GM23338 (cell line): ENCODE data around the gene NYAP2. TPM values are rescaled to one million over a fixed set of nuclear protein-coding genes. Genes with fewer than 3 reads are reported as not detected.

ENCODE experiments used
- ATAC-seq: fragments of 200-7000 bp; cut with Tn5 transposase; 3 replicates; pipeline ENCODE4 v1.9.1; 2020
- DNase-seq: peaks from one replicate; pipeline ENCODE4 v3.0.0-alpha.2; 2015; ENCODE audit warnings: low spot score
- H2AFZ ChIP-seq: fragments of 200-600 bp; sonication (generic); 2 replicates; pipeline ENCODE4 v1.8.0; 2016; ENCODE audit warnings: antibody characterized with exemption, mild to moderate bottlenecking, moderate library complexity
- H3F3A ChIP-seq: fragments of 200-600 bp; sonication (generic); replicated peaks from 2 replicates; pipeline ENCODE4 v1.8.0; 2017; ENCODE audit warnings: antibody characterized with exemption, mixed run types, low read depth
- H3K27ac ChIP-seq: fragments of 200-600 bp; sonication (generic); 2 replicates; pipeline ENCODE4 v1.6.1; 2016; ENCODE audit warnings: low read depth
- H3K27me3 ChIP-seq: fragments of 200-600 bp; sonication (generic); 2 replicates; pipeline ENCODE4 v1.8.0; 2016; ENCODE audit warnings: mild to moderate bottlenecking, mixed run types, moderate library complexity; ENCODE audit not compliant: insufficient read depth
- H3K36me3 ChIP-seq: fragments of 200-600 bp; sonication (generic); 2 replicates; pipeline ENCODE4 v1.8.0; 2016; ENCODE audit warnings: mild to moderate bottlenecking; ENCODE audit not compliant: insufficient read depth
- H3K4me1 ChIP-seq: fragments of 200-600 bp; sonication (generic); 2 replicates; pipeline ENCODE4 v1.8.0; 2016; ENCODE audit warnings: mild to moderate bottlenecking, moderate library complexity; ENCODE audit not compliant: insufficient read depth
- H3K4me2 ChIP-seq: fragments of 200-600 bp; sonication (generic); 2 replicates; pipeline ENCODE4 v1.7.1; 2017; ENCODE audit warnings: mixed run types
- H3K4me3 ChIP-seq: fragments of 200-600 bp; sonication (generic); 2 replicates; pipeline ENCODE4 v1.6.1; 2016; ENCODE audit warnings: mixed run types
- H3K79me2 ChIP-seq: fragments of 200-600 bp; sonication (generic); replicated peaks from 2 replicates; pipeline ENCODE4 v1.8.0; 2017; ENCODE audit warnings: mild to moderate bottlenecking; ENCODE audit not compliant: insufficient read depth
- H3K9me2 ChIP-seq: fragments of 200-600 bp; sonication (generic); 2 replicates; pipeline ENCODE4 v1.8.0; 2017; ENCODE audit not compliant: insufficient read depth
- H4K20me1 ChIP-seq: fragments of 200-600 bp; sonication (generic); replicated peaks from 2 replicates; pipeline ENCODE4 v1.8.0; 2017; ENCODE audit warnings: mild to moderate bottlenecking; ENCODE audit not compliant: insufficient read depth
- H3K27ac Mint-ChIP-seq: 2 replicates; pipeline ENCODE4 v1.8.0; 2020; ENCODE audit warnings: inconsistent platforms, mild to moderate bottlenecking, moderate library complexity, mixed read lengths
- H3K27me3 Mint-ChIP-seq: 3 replicates; pipeline ENCODE4 v1.8.0; 2022; ENCODE audit warnings: low read depth, mild to moderate bottlenecking, moderate library complexity, mixed read lengths, inconsistent platforms; ENCODE audit not compliant: insufficient read depth, poor library complexity
- H3K36me3 Mint-ChIP-seq: 3 replicates; pipeline ENCODE4 v1.8.0; 2021; ENCODE audit warnings: low read depth, mild to moderate bottlenecking, inconsistent platforms, moderate library complexity, mixed read lengths
- H3K4me1 Mint-ChIP-seq: 3 replicates; pipeline ENCODE4 v1.8.0; 2020; ENCODE audit warnings: mild to moderate bottlenecking, inconsistent platforms, mixed read lengths
- H3K4me3 Mint-ChIP-seq: 3 replicates; pipeline ENCODE4 v1.8.0; 2021; ENCODE audit warnings: moderate library complexity, mild to moderate bottlenecking, inconsistent platforms, mixed read lengths
- H3K9me3 Mint-ChIP-seq: 3 replicates; pipeline ENCODE4 v1.8.0; 2020; ENCODE audit warnings: moderate library complexity, mild to moderate bottlenecking, inconsistent platforms, mixed read lengths
- CREB1 ChIP-seq: fragments of 250-450 bp; sonication (Bioruptor Pico); IDR thresholded peaks from 2 replicates; pipeline ENCODE4 v1.5.0; 2020; ENCODE audit warnings: low read depth, mild to moderate bottlenecking, moderate library complexity
- EZH2 ChIP-seq: fragments of 200-600 bp; sonication (generic); IDR thresholded peaks from one replicate; pipeline ENCODE4 v1.8.0; 2017; ENCODE audit warnings: antibody characterized with exemption, mild to moderate bottlenecking, low read depth; ENCODE audit not compliant: unreplicated experiment
- EZH2phosphoT487 ChIP-seq: fragments of 200-600 bp; sonication (generic); IDR thresholded peaks from one replicate; pipeline ENCODE4 v1.8.1; 2018; ENCODE audit warnings: antibody characterized with exemption; ENCODE audit not compliant: unreplicated experiment
- JUNB ChIP-seq: IDR thresholded peaks from one replicate; pipeline ENCODE4 v1.6.1; 2016; ENCODE audit warnings: antibody characterized with exemption; ENCODE audit not compliant: unreplicated experiment
- NANOG ChIP-seq: IDR thresholded peaks from 2 replicates; pipeline ENCODE4 v1.6.1; 2016; ENCODE audit warnings: antibody characterized with exemption, borderline replicate concordance
- ZNF331 ChIP-seq: fragments of 250-450 bp; sonication (Bioruptor Pico); IDR thresholded peaks from 2 replicates; pipeline ENCODE4 v1.5.0; 2020; ENCODE audit warnings: low read depth, mild to moderate bottlenecking, moderate library complexity
- polyA plus RNA-seq: library from polyadenylated mRNA; unstranded; fragments of >200 nt; fragmentation: Nextera tagmentation; extraction: Ambion mirVana; gene quantifications from 2 replicates; pipeline ENCODE4 v1.2.1, GENCODE V29; 2016
- total RNA-seq: library from RNA; depleted of rRNA; stranded (reverse); fragments of >200 nt; shearing (Covaris generic); gene quantifications from 2 replicates; pipeline ENCODE4 v1.2.3, GENCODE V29; 2014
- TF ChIP-seq, protein P1 (sequence below), 2 experiments: fragments of 200-600 bp in 1 of 2; sonication (generic) in 1 of 2; conservative IDR thresholded peaks; 2 replicates each; pipeline versions ENCODE4 v1.5.1 to v1.6.1; 2016 to 2017; ENCODE audit warnings: antibody characterized with exemption in 2 of 2, low read depth in 2 of 2, mild to moderate bottlenecking in 2 of 2, moderate library complexity in 1 of 2
- TF ChIP-seq, protein P2 (sequence below): IDR thresholded peaks from one replicate; pipeline ENCODE4 v1.6.1; 2018; ENCODE audit warnings: antibody characterized with exemption; ENCODE audit not compliant: unreplicated experiment

The NYAP2 gene
- total and polyA plus RNA-seq, 2 experiments from 2014 or later, result not detected

DNA sequence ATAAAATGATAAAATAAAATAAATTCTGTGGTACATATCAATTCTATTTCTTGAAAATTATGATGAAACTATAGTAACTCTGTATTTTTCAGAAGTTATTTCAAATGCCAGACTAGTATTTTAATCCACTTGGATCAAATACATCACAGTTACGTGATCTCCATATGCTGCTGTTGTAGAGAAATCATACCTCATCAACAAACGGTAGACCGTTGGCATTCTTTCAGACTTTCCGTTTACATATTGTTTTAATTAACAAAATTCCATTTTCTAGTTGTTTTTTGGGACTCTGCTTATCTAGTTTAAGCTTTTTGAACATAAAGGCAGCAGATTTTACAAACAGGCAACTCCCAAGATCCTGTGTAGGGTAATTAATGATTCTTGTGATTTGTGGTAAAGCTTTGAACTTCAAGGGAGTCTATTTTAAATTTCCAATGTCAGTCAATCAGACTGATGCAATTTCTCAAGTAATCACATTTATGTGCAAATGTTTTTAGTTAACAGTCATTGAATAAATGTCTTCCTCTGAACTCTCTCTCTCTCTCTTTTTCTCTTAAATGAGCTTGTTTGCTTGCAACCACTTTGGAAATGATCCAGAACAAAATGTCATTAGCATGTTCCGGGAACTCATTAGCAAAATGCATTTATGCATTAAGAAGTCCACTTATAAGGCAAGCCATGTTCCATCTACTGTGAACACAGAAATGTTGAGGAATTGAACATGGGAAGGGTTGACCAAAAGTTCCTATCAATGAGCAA, 31.8 kb downstream of the NYAP2 start (continued):
- TF ChIP-seq, protein P1, sequence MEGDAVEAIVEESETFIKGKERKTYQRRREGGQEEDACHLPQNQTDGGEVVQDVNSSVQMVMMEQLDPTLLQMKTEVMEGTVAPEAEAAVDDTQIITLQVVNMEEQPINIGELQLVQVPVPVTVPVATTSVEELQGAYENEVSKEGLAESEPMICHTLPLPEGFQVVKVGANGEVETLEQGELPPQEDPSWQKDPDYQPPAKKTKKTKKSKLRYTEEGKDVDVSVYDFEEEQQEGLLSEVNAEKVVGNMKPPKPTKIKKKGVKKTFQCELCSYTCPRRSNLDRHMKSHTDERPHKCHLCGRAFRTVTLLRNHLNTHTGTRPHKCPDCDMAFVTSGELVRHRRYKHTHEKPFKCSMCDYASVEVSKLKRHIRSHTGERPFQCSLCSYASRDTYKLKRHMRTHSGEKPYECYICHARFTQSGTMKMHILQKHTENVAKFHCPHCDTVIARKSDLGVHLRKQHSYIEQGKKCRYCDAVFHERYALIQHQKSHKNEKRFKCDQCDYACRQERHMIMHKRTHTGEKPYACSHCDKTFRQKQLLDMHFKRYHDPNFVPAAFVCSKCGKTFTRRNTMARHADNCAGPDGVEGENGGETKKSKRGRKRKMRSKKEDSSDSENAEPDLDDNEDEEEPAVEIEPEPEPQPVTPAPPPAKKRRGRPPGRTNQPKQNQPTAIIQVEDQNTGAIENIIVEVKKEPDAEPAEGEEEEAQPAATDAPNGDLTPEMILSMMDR (conservative IDR thresholded peaks at IDR 0.05; ENCODE audit: low read depth in 2 of 2), result no peak
- TF ChIP-seq EZH2phosphoT487 (no peak), CREB1 (CRISPR knock-in tag) (no peak)

DNA sequence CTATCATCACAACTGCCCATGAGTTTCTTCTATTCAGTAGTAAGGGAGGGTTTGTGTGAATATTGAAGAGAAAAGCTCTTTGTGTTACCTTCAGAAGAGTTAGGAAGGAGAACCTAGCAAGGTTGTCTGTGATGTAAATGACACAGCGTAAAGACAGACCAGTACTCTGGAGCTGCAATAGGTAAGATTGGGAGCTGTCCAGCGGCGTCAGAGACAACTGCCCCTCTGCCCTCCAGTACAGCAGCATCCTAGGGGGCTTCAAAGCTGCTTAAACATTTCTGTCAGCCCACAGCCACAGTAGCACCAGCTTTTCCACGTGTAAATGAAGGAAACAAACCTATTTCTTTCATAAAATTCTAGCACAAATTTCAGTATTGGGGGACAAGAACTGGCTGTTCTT, 34.5 kb downstream of the NYAP2 start:
- Mint-ChIP-seq H3K4me1 (peaks cover 14% of the 10 kb centered on the region), H3K27ac (no peak overlapping the region), H3K4me3 (no peak overlapping the region), H3K9me3 (no peaks in the 10 kb centered on the region), H3K27me3 (peaks cover 3% of the 10 kb centered on the region), H3K36me3 (no peaks in the 10 kb centered on the region)
- H4K20me1 ChIP-seq, result no peaks in the 10 kb centered on the region
- no peak overlapping the region for H3K27ac ChIP-seq
- H3K79me2 ChIP-seq, result no peaks in the 10 kb centered on the region
- no peaks in the 10 kb centered on the region for H3K27me3 ChIP-seq
- H3K4me3 ChIP-seq, result no peak overlapping the region
- DNase-seq, result peak; percentile 47
- H3F3A ChIP-seq, result no peaks in the 10 kb centered on the region
- no peaks in the 10 kb centered on the region for H3K9me2 ChIP-seq
- peak; percentile 87 for ATAC-seq
- TF ChIP-seq, protein P2, sequence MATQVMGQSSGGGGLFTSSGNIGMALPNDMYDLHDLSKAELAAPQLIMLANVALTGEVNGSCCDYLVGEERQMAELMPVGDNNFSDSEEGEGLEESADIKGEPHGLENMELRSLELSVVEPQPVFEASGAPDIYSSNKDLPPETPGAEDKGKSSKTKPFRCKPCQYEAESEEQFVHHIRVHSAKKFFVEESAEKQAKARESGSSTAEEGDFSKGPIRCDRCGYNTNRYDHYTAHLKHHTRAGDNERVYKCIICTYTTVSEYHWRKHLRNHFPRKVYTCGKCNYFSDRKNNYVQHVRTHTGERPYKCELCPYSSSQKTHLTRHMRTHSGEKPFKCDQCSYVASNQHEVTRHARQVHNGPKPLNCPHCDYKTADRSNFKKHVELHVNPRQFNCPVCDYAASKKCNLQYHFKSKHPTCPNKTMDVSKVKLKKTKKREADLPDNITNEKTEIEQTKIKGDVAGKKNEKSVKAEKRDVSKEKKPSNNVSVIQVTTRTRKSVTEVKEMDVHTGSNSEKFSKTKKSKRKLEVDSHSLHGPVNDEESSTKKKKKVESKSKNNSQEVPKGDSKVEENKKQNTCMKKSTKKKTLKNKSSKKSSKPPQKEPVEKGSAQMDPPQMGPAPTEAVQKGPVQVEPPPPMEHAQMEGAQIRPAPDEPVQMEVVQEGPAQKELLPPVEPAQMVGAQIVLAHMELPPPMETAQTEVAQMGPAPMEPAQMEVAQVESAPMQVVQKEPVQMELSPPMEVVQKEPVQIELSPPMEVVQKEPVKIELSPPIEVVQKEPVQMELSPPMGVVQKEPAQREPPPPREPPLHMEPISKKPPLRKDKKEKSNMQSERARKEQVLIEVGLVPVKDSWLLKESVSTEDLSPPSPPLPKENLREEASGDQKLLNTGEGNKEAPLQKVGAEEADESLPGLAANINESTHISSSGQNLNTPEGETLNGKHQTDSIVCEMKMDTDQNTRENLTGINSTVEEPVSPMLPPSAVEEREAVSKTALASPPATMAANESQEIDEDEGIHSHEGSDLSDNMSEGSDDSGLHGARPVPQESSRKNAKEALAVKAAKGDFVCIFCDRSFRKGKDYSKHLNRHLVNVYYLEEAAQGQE, result peak; percentile 80
- no peak for TF ChIP-seq CREB1 (CRISPR knock-in tag)
- H3K4me1 ChIP-seq, result peaks cover 18% of the 10 kb centered on the region
- H3K4me2 ChIP-seq, result no peak overlapping the region
- H2AFZ ChIP-seq, result no peak overlapping the region
- H3K36me3 ChIP-seq, result no peaks in the 10 kb centered on the region

DNA sequence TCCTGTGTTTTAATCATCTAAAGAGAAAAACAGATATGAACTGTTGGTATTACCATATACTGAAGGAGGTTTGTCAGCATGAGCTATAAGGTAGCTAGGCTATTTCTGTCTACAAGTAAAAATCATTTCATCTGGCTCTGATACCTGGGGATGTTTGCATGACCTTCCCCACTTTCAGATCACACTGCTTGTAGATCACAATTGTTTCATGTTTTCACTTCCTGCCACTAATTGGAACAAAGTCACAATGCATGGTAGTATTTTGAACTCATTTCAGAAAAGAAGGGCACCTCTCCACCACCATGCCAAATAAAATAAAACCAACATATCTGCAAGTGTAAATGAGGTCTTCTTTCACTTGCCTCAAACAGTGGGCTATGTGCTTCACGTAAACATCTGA, 37.8 kb downstream of the NYAP2 start:
- H3K27me3 ChIP-seq, result no peaks in the 10 kb centered on the region
- no peaks in the 10 kb centered on the region for H3F3A ChIP-seq
- no peak overlapping the region for H3K4me3 ChIP-seq
- H3K79me2 ChIP-seq, result no peaks in the 10 kb centered on the region
- no peaks in the 10 kb centered on the region for H3K27me3 Mint-ChIP-seq
- no peaks in the 10 kb centered on the region for H3K4me1 Mint-ChIP-seq
- H3K36me3 ChIP-seq, result no peaks in the 10 kb centered on the region
- no peak overlapping the region for H2AFZ ChIP-seq
- no peak overlapping the region for H3K4me2 ChIP-seq
- H3K36me3 Mint-ChIP-seq, result no peaks in the 10 kb centered on the region
- no peak for ATAC-seq
- H3K4me1 ChIP-seq, result no peaks in the 10 kb centered on the region
- no peak for DNase-seq
- H3K9me2 ChIP-seq, result peaks cover 8% of the 10 kb centered on the region
- H4K20me1 ChIP-seq, result no peaks in the 10 kb centered on the region
- H3K9me3 Mint-ChIP-seq, result no peaks in the 10 kb centered on the region
- H3K27ac ChIP-seq, result no peak overlapping the region
- H3K4me3 Mint-ChIP-seq, result no peak overlapping the region
- no peak overlapping the region for H3K27ac Mint-ChIP-seq
- TF ChIP-seq NANOG (no peak), EZH2phosphoT487 (no peak), JUNB (no peak), EZH2 (no peak), ZNF331 (CRISPR knock-in tag) (no peak)
- TF ChIP-seq, protein P2, result no peak
- TF ChIP-seq, protein P1 (conservative IDR thresholded peaks at IDR 0.05; ENCODE audit: low read depth in 2 of 2), result no peak
